ENCODE data around the gene OR8G1. TPM values are rescaled to one million over a fixed set of nuclear protein-coding genes. Genes with fewer than 3 reads are reported as not detected.

OR8G1 gene
- not detected in 2 replicates for total RNA-seq

GRCh38 chr11:124240621-124241397 is at the start of gene OR8G1:
Gene OR8G1 (plus strand): TSS chr11:124241095. CDS start chr11:124249676, 8,581 bp downstream.

DNA sequence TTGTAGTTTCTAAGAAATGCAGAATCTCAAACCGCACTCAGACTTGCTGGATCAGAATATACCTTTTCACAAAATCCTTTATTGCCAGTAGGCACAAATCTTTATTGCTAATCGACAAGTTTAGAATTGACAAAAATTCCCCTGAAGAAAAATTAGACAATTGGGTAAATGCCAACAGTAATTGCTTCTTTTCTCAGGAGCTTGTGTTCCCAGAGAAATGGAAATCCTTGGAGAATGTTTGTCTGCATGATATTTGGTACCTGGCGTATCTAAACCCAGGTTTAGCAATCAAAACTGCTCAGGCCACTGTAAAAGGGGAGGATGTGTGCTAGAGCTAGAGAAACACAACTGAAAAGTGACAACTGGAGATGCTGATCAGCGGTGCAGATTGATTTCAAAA is 15.2 kb downstream of the OR8G1 start, which contains the start of gene OR8G5:
TSS of gene OR8G5 (plus strand) at position 301 of the 400 bp plus-strand sequence. CDS start 8,556 bp downstream, outside the sequence.

Other genes starting within 250 kb of the OR8G1 start
- gene OR10G6, start 245.9 kb upstream of the OR8G1 start, total RNA-seq, result not detected in 2 replicates
- gene OR10G4, start 228.1 kb upstream of the OR8G1 start, total RNA-seq, result not detected in 2 replicates
- gene OR10G9, start 218.1 kb upstream of the OR8G1 start, total RNA-seq, result not detected in 2 replicates
- gene OR10G8, start 214.3 kb upstream of the OR8G1 start, total RNA-seq, result not detected in 2 replicates
- gene OR10G7, start 199.8 kb upstream of the OR8G1 start, total RNA-seq, result not detected in 2 replicates
- 5.7 and 6.6 TPM in 2 replicates for gene VWA5A, start 125.6 kb upstream of the OR8G1 start, total RNA-seq
- not detected in 2 replicates for gene OR10D3, start 57.8 kb upstream of the OR8G1 start, total RNA-seq
- not detected in 2 replicates for gene OR8G5, start 15.3 kb downstream of the OR8G1 start, total RNA-seq
- gene OR8D1, start 72.9 kb downstream of the OR8G1 start, total RNA-seq, result not detected in 2 replicates
- not detected in 2 replicates for gene OR8D2, start 79.1 kb downstream of the OR8G1 start, total RNA-seq
- not detected in 2 replicates for gene OR8B2, start 143.4 kb downstream of the OR8G1 start, total RNA-seq
- under 0.01 TPM in 1 of 2 replicates, not detected in the other for gene OR8B3, start 157.9 kb downstream of the OR8G1 start, total RNA-seq
- gene OR8B4, start 183.8 kb downstream of the OR8G1 start, total RNA-seq, result not detected in 2 replicates
- not detected in 2 replicates for gene OR8B8, start 204.6 kb downstream of the OR8G1 start, total RNA-seq